Measurements from ENCODE around the gene ZNF101.
A peak's percentile ranks its signal among the peaks of the same experiment; 100 is the strongest.

DNA sequence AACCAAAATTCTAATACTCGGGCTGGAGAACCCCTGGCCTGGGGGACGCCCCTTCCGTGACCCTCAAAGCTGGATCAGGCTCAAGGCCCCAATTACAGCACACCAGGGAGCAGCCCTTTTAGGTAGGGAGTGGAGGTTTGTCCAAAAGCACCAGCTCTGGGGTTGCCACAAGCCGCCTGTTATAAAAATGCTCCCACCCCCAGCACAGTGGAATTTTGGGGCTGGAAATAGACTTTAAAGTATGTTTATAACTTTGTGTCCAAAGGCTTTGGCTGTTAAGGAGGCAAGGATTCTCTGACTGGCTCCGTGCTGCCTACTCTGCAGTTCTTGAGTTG, 24.6 kb upstream of the ZNF101 start:
- TF ChIP-seq CTCF (IDR thresholded peaks at IDR 0.05; ENCODE audit: low read depth, low read length) (0 out of 2 replicates have a peak, but pooled peaks have one; percentile 3), EZH2phosphoT487 (IDR thresholded peaks at IDR 0.05; ENCODE audit: low read depth) (no peak)

Measured in OCI-LY3 (cell line).